ENCODE results near the gene SMAD3.

SMAD3 gene

GRCh38 chr15:67137951-67138848, 72.8 kb downstream of the SMAD3 start:
- TF ChIP-seq CTCF (IDR thresholded peaks at IDR 0.05; ENCODE audit: low read depth, low read length), result no peak
- DNase-seq (ENCODE audit: extremely low read depth, low read depth), result no peak

- TF ChIP-seq CTCF (IDR thresholded peaks at IDR 0.05; ENCODE audit: low read depth, low read length), result no peak
These were observed 73.8 kb downstream of the SMAD3 start for GRCh38 chr15:67138891-67139855.

GRCh38 chr15:67140078-67140833, 74.9 kb downstream of the SMAD3 start:
- no peak for DNase-seq (ENCODE audit: extremely low read depth, low read depth)
- no peak for TF ChIP-seq CTCF (IDR thresholded peaks at IDR 0.05; ENCODE audit: low read depth, low read length)

More at GRCh38 chr15:67138891-67139855, 73.8 kb downstream of the SMAD3 start:
- no peak for DNase-seq (ENCODE audit: extremely low read depth, low read depth)

GRCh38 chr15:67142092-67142766, 76.8 kb downstream of the SMAD3 start:
- TF ChIP-seq CTCF (IDR thresholded peaks at IDR 0.05; ENCODE audit: low read depth, low read length), result no peak
- DNase-seq (ENCODE audit: extremely low read depth, low read depth), result no peak

GRCh38 chr15:67142767-67143100, 77.3 kb downstream of the SMAD3 start:
- no peak for TF ChIP-seq CTCF (IDR thresholded peaks at IDR 0.05; ENCODE audit: low read depth, low read length)

GRCh38 chr15:67143646-67144045, 78.2 kb downstream of the SMAD3 start:
- TF ChIP-seq CTCF (IDR thresholded peaks at IDR 0.05; ENCODE audit: low read depth, low read length), result no peak
- DNase-seq (ENCODE audit: extremely low read depth, low read depth), result no peak

More at GRCh38 chr15:67142767-67143100, 77.3 kb downstream of the SMAD3 start:
- DNase-seq (ENCODE audit: extremely low read depth, low read depth), result no peak

All from AG09319 (cell line).